Stimulated activated CD4-positive, alpha-beta T cell treated with anti-CD3 and anti-CD28 coated beads, TNF-alpha, amount 100 ng/mL, for 1 hour (primary cell): ENCODE measurements around the gene RNF121.
"Not testable (repeated sequence)": the region's sequence is repeated elsewhere in the genome, so short reads cannot be mapped to it uniquely, and the experiment has no call there.

ENCODE experiments used
- DNase-seq, 3 donors: peaks; one replicate each; pipeline ENCODE4 v3.0.0-alpha.2; 2020; ENCODE audit warnings: low read depth in 3 of 3, low spot score in 1 of 3

RNF121 gene

GRCh38 chr11:71928737-71929443, at the start of gene RNF121:
RNF121 (plus strand) TSS chr11:71929046; CDS start chr11:71929062, 16 bp downstream.
- DNase-seq, result peak; percentile 88 to 94 (median 89)

DNA sequence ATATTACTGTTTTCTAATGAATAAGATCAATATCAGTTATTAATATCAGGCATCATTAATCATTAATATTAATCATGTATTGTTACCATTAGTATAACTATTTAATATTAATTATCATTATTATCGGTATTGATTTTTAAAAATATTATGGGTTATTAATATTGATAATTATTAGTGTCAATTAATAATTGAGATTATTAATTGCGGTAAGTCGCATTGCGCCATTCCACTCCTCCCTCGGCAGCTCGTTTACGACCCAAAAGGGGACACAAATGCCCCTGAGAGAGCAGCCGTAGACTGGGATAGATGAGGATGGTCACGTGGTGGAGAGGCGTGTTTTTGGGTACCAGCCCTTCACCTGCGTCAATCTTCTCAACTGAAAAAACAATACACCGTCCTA, 43.0 kb upstream of the RNF121 start:
- not testable (repeated sequence) for DNase-seq

GRCh38 chr11:71888335-71889010, 40.4 kb upstream of the RNF121 start:
- not testable (repeated sequence) for DNase-seq

DNA sequence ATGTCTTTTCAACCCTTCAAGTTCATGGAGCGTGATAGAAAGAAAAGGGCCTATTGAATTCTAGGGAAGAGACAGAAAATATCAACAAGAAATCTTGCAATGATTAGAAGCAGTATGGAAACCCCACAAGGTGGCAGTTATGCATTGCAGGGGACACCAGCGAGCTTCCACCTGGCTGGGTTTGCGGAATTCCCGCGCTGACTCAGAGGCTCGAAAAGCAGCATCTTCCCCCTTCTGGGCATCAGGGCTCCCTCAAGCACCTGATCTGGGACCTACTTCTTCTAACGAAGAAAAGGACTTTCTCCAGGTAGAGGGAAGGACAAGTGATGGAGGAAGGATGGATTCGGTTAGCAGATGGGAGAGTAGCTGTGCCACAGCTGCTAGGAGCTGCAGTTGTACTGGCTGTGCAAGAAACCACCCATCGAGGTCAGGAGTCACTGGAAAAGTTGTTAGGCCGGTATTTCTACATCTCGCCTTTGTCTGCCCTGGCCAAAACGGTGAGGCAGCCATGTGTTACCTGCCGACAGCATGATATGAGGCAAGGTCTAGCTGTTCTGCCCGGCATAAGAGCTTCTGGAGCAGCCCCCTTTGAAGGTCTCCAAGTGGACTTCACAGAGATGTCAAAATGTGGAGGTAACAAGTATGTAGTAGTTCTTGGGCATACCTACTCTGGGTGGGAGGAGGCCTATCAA, 39.5 kb upstream of the RNF121 start:
- not testable (repeated sequence) for DNase-seq

DNA sequence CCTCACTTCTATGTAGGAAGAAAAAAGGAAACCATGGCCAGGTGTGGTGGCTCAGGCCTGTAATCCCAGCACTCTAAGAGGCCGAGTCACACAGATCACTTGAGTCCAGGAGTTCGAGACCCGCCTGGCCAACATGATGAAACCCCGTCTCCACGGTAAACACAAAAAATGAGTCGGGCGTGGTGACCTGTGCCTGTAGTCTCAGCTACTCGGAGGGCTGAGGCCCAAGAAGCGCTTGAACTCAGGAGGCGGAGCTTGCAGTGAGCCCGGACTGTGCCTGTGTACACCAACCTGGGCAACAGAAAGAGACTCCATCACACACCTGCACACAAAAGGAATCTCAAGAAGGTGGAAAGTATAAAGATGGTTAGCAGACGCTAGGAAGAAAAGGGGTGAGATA, 32.9 kb upstream of the RNF121 start:
- no peak for DNase-seq

GRCh38 chr11:71901137-71901536, 27.7 kb upstream of the RNF121 start:
- DNase-seq, result not testable (repeated sequence)

- no peak for DNase-seq
Measured at GRCh38 chr11:71908218-71908617, 20.6 kb upstream of the RNF121 start.

DNA sequence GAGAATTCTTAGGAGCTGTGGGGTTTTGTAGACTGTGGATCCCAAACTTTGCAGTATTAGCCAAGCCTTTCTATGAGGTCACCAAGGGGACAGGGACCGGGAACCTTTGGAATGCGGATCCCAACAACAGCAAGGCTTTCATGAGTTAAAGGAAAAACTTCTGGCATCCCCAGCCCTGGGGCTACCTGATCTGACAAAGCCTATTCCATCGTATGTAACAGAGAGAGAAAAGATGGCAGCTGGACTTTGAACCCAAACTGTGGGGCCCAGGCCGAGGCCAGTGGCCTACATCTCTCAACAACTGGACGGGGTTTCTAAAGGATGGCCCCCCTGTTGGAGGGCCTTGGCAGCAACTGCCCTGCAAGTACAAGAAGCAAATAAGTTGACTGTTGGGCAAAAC, 18.1 kb upstream of the RNF121 start:
- DNase-seq, result not testable (repeated sequence)

DNA sequence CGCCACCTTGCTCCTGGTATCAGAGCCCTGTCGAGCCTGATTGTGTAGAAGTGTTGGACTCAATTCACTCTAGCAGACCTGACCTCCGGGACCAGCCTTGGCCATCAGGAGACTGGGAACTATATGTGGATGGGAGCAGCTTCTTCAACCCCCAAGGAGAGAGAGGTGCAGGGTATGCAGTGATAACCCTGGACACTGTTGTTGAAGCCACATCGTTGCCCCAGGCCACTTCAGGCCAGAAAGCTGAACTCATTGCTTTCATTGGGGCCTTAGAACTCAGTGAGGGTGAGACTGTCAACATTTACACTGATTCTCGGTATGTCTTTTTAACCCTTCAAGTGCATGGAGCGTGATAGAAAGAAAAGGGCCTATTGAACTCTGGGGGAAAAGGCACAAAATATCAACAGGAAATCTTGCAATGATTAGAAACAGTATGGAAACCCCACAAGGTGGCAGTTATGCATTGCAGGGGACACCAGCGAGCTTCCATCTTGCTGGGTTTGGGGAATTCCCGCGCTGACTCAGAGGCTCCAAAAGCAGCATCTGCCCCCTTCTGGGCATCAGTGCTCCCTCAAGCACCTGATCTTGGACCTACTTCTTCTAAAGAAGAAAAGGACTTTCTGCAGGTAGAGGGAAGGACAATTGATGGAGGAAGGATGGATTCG, 17.4 kb upstream of the RNF121 start:
- peak in 1 of 3 donors; percentile 61 for DNase-seq

DNA sequence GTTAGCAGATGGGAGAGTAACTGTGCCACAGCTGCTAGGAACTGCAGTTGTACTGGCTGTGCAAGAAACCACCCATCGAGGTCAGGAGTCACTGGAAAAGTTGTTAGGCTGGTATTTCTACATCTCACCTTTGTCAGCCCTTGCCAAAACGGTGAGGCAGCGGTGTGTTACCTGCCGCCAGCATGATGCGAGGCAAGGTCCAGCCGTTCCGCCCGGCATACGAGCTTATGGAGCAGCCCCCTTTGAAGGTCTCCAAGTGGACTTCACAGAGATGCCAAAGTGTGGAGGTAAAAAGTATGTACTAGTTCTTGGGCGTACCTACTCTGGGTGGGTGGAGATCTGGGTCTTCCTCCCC, 16.9 kb upstream of the RNF121 start:
- not testable (repeated sequence) for DNase-seq

DNA sequence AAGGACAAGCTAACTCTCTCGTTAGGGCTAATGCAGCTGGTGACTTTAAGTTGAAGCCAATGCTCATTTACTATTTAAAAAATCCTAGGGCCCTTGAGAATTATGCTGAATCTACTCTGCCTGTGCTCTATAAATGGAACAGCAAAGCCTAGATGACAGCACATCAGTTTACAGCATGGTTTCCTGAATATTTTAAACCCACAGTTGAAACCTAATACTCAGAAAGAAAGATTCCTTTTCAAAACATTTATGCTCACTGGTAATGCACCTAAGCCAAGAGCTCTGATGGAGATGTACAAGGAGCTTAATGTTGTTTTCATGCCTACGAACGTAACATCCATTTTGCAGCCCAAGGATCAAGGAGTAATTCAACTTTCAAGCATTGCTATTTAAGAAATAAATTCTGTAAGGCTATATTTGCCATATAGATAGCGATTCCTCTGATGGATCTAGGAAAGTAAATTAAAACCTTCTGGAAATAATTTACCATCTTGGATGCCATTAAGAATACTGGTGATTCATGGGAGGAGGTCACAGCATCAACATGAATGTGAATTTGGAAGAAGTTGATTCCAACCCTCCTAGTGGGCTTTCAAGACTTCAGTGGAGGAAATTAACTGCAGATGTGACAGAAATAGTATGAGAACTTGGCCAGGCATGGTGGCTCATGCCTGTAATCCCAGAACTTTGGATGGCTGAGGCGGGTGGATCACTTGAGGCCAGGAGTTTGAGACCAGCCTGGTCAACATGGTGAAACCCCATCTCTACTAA, 14.9 kb upstream of the RNF121 start:
- DNase-seq, result no peak

GRCh38 chr11:71914617-71915189, 14.1 kb upstream of the RNF121 start:
- no peak for DNase-seq

- no peak for DNase-seq
Measured at GRCh38 chr11:71917646-71918140, 11.2 kb upstream of the RNF121 start.

DNA sequence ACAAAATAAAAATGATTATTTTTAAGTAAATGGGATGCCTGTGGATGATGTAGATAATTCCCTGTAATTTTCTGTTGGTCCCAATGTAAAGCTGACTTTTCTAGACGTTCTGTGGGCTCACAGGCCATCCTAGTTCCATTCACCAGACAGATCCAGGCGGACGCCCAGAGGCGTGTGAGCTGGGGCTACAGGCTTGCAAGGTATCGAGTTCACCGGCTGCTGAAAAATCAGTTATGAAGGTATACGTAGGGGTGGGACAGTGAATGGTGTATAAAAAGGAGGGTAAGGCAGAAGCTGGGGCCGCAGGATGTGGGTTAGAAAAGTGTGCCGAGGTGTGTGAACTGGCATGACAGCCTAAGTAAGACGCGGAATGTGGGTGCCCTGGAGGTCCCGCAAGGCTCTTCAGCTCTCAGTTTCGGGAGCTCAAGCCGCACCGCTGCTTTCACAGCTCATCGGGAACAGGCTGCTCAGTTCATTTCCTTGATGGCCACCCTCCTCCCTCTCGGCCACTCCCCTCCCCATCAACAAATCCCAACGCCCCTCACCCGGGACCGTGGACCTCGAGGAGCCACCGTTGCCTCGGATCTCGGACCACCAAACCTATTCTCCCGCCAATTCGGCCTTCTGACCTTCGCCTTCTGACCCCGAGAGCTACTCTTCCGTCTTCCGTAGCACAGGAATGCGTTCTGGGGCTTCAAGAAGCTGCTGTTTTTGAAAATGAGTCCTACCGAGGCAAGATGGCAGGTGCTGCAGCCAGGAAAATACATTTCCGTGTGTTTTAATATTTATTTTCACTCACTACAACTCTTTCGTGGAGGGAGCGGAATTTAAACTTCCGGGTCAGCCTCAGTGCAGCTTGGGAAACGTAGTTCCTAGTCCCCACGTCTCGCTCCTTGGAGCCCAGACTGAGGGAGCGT, 768 bp upstream of the RNF121 start, which contains the start of gene XNDC1N:
TSS of gene XNDC1N (minus strand) at position 775 of the 917 bp plus-strand sequence. CDS start 5,241 bp downstream, outside the sequence.
- DNase-seq, result peak in 2 of 3 donors; percentile 46 to 51

GRCh38 chr11:71929491-71929890, 645 bp downstream of the RNF121 start:
- no peak for DNase-seq

- DNase-seq, result no peak
Measured at GRCh38 chr11:71930556-71931244, 1.9 kb downstream of the RNF121 start.

GRCh38 chr11:71931245-71931602, 2.4 kb downstream of the RNF121 start:
- DNase-seq, result no peak

DNA sequence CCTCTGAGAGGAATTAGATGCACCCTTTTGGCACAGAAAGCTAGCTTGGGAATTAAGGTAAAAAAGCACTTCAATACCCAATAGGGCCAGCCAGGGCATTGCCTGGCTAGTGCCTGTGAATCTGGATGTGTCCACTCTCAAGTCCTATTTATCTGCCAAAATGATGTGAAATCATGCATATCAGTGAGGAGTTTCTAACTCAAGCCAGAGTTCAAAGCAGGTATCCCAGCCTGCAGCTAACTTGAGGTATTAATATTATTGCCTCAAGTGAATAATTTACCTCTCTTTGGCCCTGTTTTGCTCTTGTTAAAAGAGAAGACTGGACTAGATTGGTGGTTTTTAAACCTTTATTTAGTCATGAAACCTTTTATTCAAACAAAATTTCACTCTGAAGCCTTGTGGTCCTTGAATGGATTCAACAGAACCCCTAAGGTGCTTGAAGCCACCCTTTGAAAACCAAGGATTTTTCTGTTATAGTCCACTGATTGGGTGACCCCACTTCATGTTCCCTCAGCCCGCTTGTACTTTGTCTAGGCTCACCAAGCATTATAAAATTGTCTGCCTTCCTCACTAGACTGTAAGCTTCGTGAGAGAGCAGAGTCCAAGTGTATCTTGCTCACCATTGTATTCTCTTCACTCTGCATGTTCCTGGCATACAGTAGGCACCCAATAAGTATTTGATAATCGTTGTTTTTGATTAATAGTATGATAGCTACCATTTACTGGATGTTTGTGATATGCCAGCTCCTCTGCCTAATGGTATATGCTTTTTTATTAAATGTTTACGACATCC, 4.5 kb downstream of the RNF121 start:
- DNase-seq, result no peak
